GM12878 (cell line): ENCODE data around the gene SLC23A1. TPM values are rescaled to one million over a fixed set of nuclear protein-coding genes. Genes with fewer than 3 reads are reported as not detected.

Experiments used
- ATAC-seq: fragments of 200-7000 bp; cut with Tn5 transposase; 3 replicates; pipeline ENCODE4 v1.9.1; 2020; ENCODE audit warnings: mild to moderate bottlenecking, moderate library complexity
- BruUV-seq: library from RNA; stranded (reverse); fragments of 400-500 nt; replicated peaks from 2 replicates; lab custom pipeline; 2021; lab: Mats Ljungman, UMichigan
- CTCF ChIA-PET: fragments of 300-600 bp; sonication (Branson Sonifier 250); formaldehyde crosslinking; extraction: SDS; loops from one replicate; lab custom pipeline; 2021; ENCODE audit warnings: inconsistent platforms; lab: Yijun Ruan, JAX
- POLR2A ChIA-PET: fragments of 350-600 bp; formaldehyde crosslinking; extraction: SDS; loops from one replicate; lab custom pipeline; 2021; ENCODE audit warnings: inconsistent platforms; lab: Charles Lee
- RAD21 ChIA-PET: fragments of 300-600 bp; sonication (Branson Sonifier 250); formaldehyde crosslinking; loops from one replicate; lab custom pipeline; 2023; ENCODE audit warnings: antibody characterized with exemption; ENCODE audit not compliant: unreplicated experiment; lab: Charles Lee
- SMC1A ChIA-PET: fragments of 300-600 bp; sonication (Branson Sonifier 250); formaldehyde crosslinking; loops from one replicate; lab custom pipeline; 2023; ENCODE audit not compliant: unreplicated experiment, uncharacterized antibody; lab: Charles Lee
- DNase-seq: peaks from one replicate; pipeline ENCODE4 v3.0.0-alpha.2; 2011; ENCODE audit warnings: low read depth, low spot score
- FAIRE-seq: peaks from 3 replicates; lab custom pipeline; 2011; peaks lifted over from hg19 to GRCh38; lab: Jason Lieb, UNC
- H2AFZ ChIP-seq: 2 replicates; pipeline ENCODE4 v1.6.0; 2011; ENCODE audit warnings: low read depth, low read length, control low read depth; ENCODE audit not compliant: control insufficient read depth
- H3K27ac ChIP-seq: 2 replicates; pipeline ENCODE4 v1.5.1; 2011; ENCODE audit warnings: control low read depth; ENCODE audit not compliant: control insufficient read depth, insufficient read depth
- H3K27me3 ChIP-seq, 2 experiments: replicated peaks in 1 of 2; 2 replicates each; pipeline versions ENCODE4 v1.6.0 to v1.6.1; 2011; ENCODE audit warnings: low read length in 1 of 2; ENCODE audit not compliant: control insufficient read depth in 2 of 2, insufficient read depth in 2 of 2
- H3K36me3 ChIP-seq, 2 experiments: 2 replicates each; pipeline ENCODE4 v1.5.1; 2011; ENCODE audit warnings: low read length in 1 of 2; ENCODE audit not compliant: control insufficient read depth in 2 of 2, insufficient read depth in 2 of 2
- H3K4me1 ChIP-seq: 2 replicates; pipeline ENCODE4 v1.6.1; 2011; ENCODE audit warnings: mild to moderate bottlenecking, low read length, moderate library complexity, mixed read lengths; ENCODE audit not compliant: control insufficient read depth, insufficient read depth
- H3K4me2 ChIP-seq: 2 replicates; pipeline ENCODE4 v1.6.0; 2011; ENCODE audit warnings: control low read depth; ENCODE audit not compliant: control insufficient read depth, insufficient read depth
- H3K4me3 ChIP-seq: fragments of 200-600 bp; sonication (generic); 2 replicates; pipeline ENCODE4 v1.5.1; 2016
- H3K79me2 ChIP-seq: 2 replicates; pipeline ENCODE4 v1.6.0; 2011; ENCODE audit warnings: low read length; ENCODE audit not compliant: control insufficient read depth, insufficient read depth
- H3K9ac ChIP-seq: 2 replicates; pipeline ENCODE4 v1.8.0; 2011; ENCODE audit warnings: low read length, control low read depth, mixed read lengths; ENCODE audit not compliant: control insufficient read depth, insufficient read depth
- H3K9me3 ChIP-seq: replicated peaks from 3 replicates; pipeline ENCODE4 v1.5.1; 2011; ENCODE audit warnings: mild to moderate bottlenecking, low read length; ENCODE audit not compliant: control insufficient read depth, insufficient read depth
- H4K20me1 ChIP-seq: 2 replicates; pipeline ENCODE4 v1.6.0; 2011; ENCODE audit not compliant: control insufficient read depth, insufficient read depth
- BMI1 ChIP-seq: fragments of 450-650 bp; IDR thresholded peaks from 2 replicates; pipeline ENCODE4 v1.6.1; 2016; ENCODE audit warnings: mild to moderate bottlenecking, moderate library complexity, borderline replicate concordance
- IKZF1 ChIP-seq: fragments of 450-650 bp; conservative IDR thresholded peaks from 2 replicates; pipeline ENCODE4 v1.6.1; 2017; ENCODE audit warnings: antibody characterized with exemption, mild to moderate bottlenecking
- MEF2B ChIP-seq: fragments of 450-650 bp; IDR thresholded peaks from 2 replicates; pipeline ENCODE4 v1.6.1; 2018; ENCODE audit warnings: mild to moderate bottlenecking, moderate library complexity; ENCODE audit not compliant: partially characterized antibody, poor library complexity, severe bottlenecking
- MLLT1 ChIP-seq: fragments of 450-650 bp; IDR thresholded peaks from 2 replicates; pipeline ENCODE4 v1.6.1; 2016; ENCODE audit warnings: mild to moderate bottlenecking
- NFYA ChIP-seq: IDR thresholded peaks from 2 replicates; pipeline ENCODE4 v1.6.1; 2011; ENCODE audit warnings: low read depth, mild to moderate bottlenecking, low read length, improper control_type of control experiment, borderline replicate concordance
- NR2F1 ChIP-seq: fragments of 450-650 bp; conservative IDR thresholded peaks from 2 replicates; pipeline ENCODE4 v1.6.1; 2017; ENCODE audit warnings: mild to moderate bottlenecking
- SP1 ChIP-seq: IDR thresholded peaks from one replicate; pipeline ENCODE4 v1.6.1; 2011; ENCODE audit warnings: low read depth, low read length
- SRF ChIP-seq, 2 experiments: IDR thresholded peaks; 2 replicates each; pipeline ENCODE4 v1.6.1; 2011; ENCODE audit warnings: low read depth in 2 of 2, low read length in 2 of 2, mild to moderate bottlenecking in 1 of 2, moderate library complexity in 1 of 2
- YY1 ChIP-seq: IDR thresholded peaks from 2 replicates; pipeline ENCODE4 v1.6.1; 2011; ENCODE audit warnings: low read depth, mild to moderate bottlenecking, low read length
- ZNF274 ChIP-seq: IDR thresholded peaks from one replicate; pipeline ENCODE4 v1.8.0; 2011; ENCODE audit not compliant: insufficient read length, insufficient read depth
- WGBS: methylation state at CpG from one replicate; pipeline ENCODE4 v1.1.6; 2016; ENCODE audit warnings: low lambda C conversion rate; ENCODE audit not compliant: insufficient replicate concordance, insufficient coverage; ENCODE audit errors: missing lambda C conversion rate; 5-methylcytosine and 5-hydroxymethylcytosine counted together
- in situ Hi-C: fragments of 300-500 bp; cut with MboI; formaldehyde crosslinking; loops from 9 replicates; pipeline ENCODE4 v1.14.3; 2018; ENCODE audit warnings: mixed read lengths
- intact Hi-C: fragments of 100-400 bp; cut with micrococcal nuclease; formaldehyde crosslinking; loops from one replicate; pipeline ENCODE4 v1.14.2; 2022; ENCODE audit not compliant: unreplicated experiment
- polyA plus RNA-seq, 11 experiments: library from polyadenylated mRNA; depleted of rRNA in 4 of 11; unstranded in 6 of 11; stranded (reverse) in 5 of 11; fragments of >200 nt; fragmentation: Nextera tagmentation in 4 of 11; fragmentation: Illumina TruSeq in 1 of 11; extraction: Ambion mirVana in 4 of 11; extraction: Trizol in 1 of 11; gene quantifications; 1 replicate in 1 of 11; 2 replicates in 10 of 11; pipeline versions ENCODE4 v1.2.1 to v1.2.3, GENCODE V29; 2011 to 2016; ENCODE audit warnings: inconsistent platforms in 2 of 11, missing spikeins in 2 of 11, low read depth in 1 of 11
- total RNA-seq, 4 experiments: library from RNA; depleted of rRNA in 3 of 4; stranded (reverse); fragments of >200 nt in 3 of 4; fragmentation: Illumina TruSeq in 1 of 4; extraction: Trizol in 1 of 4; gene quantifications; 2 replicates each; pipeline versions ENCODE4 v1.2.1 to v1.2.3, GENCODE V29; 2013 to 2021
- TF ChIP-seq, protein P1 (sequence below): fragments of 150-350 bp; IDR thresholded peaks from 2 replicates; pipeline ENCODE4 v1.6.1; 2014; ENCODE audit warnings: mild to moderate bottlenecking, low read depth, low read length

Gene SLC23A1
- total and polyA plus RNA-seq, 10 of the 15 experiments (the other 5 are each of a cell fraction or from before 2014, with no cell fraction given) = 0.35 to 4.7 (median 1.6) TPM

- peaks cover 39% of the 10 kb centered on the region for H3K4me1 ChIP-seq
- in situ Hi-C loops (no loop called here), intact Hi-C loops (no loop called here)
- H3K4me2 ChIP-seq = no peak overlapping the region
- no peak overlapping the region for H3K27ac ChIP-seq
- no peaks in the 10 kb centered on the region for H3K27me3 ChIP-seq
- FAIRE-seq (no peak), DNase-seq (no peak), ATAC-seq (no peak)
- no TSS peak for BruUV-seq
- POLR2A ChIA-PET = interaction anchor here (0.6 to 1.4 kb wide), 6 partner anchors 9 to 306 kb away, joined by 3 to 5 read pairs (median 3); no protein-coding TSS in a partner anchor
- no peaks in the 10 kb centered on the region for H4K20me1 ChIP-seq
- 100% methylated on average over 8 of the region's 8 CpGs for WGBS
- H3K4me3 ChIP-seq = no peak overlapping the region
- H3K79me2 ChIP-seq = peaks cover 43% of the 10 kb centered on the region
- H2AFZ ChIP-seq = no peak overlapping the region
- H3K9ac ChIP-seq = no peak overlapping the region
- peaks cover 0 to 7% of the 10 kb centered on the region in 2 experiments; a peak in 1 of 4 replicates for H3K36me3 ChIP-seq
- RAD21 ChIA-PET = interaction anchor here (1.5 kb wide), 1 partner anchor 145 kb away, joined by 4 read pairs; no protein-coding TSS in a partner anchor
- no peak for TF ChIP-seq SP1
- TF ChIP-seq ZNF274 = no peak
- TF ChIP-seq IKZF1 = no peak
- TF ChIP-seq YY1 = 0 out of 2 replicates have a peak, but pooled peaks have one; percentile 34
- no peaks in the 10 kb centered on the region; the same call in 2 of the 3 replicates for H3K9me3 ChIP-seq
- CTCF ChIA-PET = interaction anchor here (0.6 to 1.8 kb wide), 3 partner anchors 26 to 117 kb away, joined by 3 to 9 read pairs (median 3); no protein-coding TSS in a partner anchor
- SMC1A ChIA-PET = interaction anchor here (1.1 to 3.9 kb wide), 5 partner anchors 10 to 128 kb away, joined by 3 to 15 read pairs (median 3); no protein-coding TSS in a partner anchor
Observed at GRCh38 chr5:139396691-139397090, 13.6 kb upstream of the SLC23A1 start.

DNA sequence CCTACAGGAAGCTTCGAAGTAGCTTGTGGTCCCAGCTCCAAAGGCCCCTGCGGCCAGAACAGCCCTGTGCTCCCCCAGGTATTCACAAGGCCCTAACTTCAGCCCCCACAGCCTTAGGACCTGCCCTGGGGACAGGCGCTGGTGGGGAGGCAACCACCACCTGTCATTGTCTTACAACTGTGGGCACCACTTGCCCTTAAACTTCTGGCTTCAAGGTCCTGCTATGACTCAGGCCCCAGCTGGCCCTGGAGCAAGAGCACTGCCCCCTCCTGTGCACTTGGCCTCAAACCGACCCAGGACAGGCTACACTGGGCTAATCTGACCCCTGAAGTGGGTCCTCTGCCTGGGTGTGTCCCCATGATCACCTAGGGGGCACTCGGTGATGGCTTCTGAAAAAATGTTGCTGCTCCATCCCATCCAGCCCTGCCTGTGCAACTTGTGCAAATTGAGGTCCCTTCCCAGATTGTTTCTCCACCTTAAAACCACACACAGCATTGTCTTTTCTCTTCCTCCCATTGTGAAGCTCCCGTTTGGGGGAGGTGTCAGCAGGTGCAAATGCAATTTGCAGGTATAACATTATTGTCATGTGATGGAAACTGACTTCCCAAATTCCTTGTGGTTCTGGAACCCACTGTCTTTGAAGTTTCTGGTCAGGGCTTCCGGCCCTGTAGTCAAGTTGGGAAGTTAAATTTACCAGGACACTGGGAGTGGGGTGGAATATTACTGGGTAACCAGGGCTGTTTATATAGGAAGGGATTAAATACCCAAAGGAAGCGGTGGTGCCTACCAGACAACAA is 12.9 kb upstream of the SLC23A1 start:
- POLR2A ChIA-PET = interaction anchor here (0.7 to 1.4 kb wide), 7 partner anchors 9 to 120 kb away, joined by 3 to 5 read pairs (median 3); no protein-coding TSS in a partner anchor
- Histone ChIP-seq H3K4me2 (peak overlapping the region; percentile 73), H3K9me3 (no peaks in the 10 kb centered on the region; the same call in 2 of the 3 replicates), H3K36me3 (peaks cover 0 to 7% of the 10 kb centered on the region in 2 experiments; a peak in 1 of 4 replicates), H3K4me3 (peak overlapping the region; percentile 30; the same call in 1 of the 2 replicates), H4K20me1 (no peaks in the 10 kb centered on the region), H3K9ac (no peak overlapping the region; the same call in 1 of the 2 replicates), H3K27me3 (no peaks in the 10 kb centered on the region), H2AFZ (no peak overlapping the region), H3K27ac (peak overlapping the region; percentile 38), H3K79me2 (peaks cover 50% of the 10 kb centered on the region), H3K4me1 (peaks cover 45% of the 10 kb centered on the region)
- ATAC-seq (peak; percentile 14), FAIRE-seq (no peak), DNase-seq (no peak)
- CTCF ChIA-PET = interaction anchor here (0.7 to 1.9 kb wide), 10 partner anchors 8 to 236 kb away, joined by 3 to 10 read pairs (median 3); partner anchors contain the start of gene SPATA24
- RAD21 ChIA-PET = interaction anchor here (0.6 to 2.2 kb wide), 7 partner anchors 18 to 145 kb away, joined by 3 to 14 read pairs (median 4); no protein-coding TSS in a partner anchor
- BruUV-seq = no TSS peak
- SMC1A ChIA-PET = interaction anchor here (0.5 to 3.9 kb wide), 10 partner anchors 10 to 252 kb away, joined by 3 to 15 read pairs (median 3); no protein-coding TSS in a partner anchor
- in situ Hi-C loops = no loop called here
- WGBS = 47% methylated on average over 8 of the region's 8 CpGs
- intact Hi-C loops = no loop called here
- TF ChIP-seq NR2F1 = peak; percentile 60; the same call in 1 of the 2 replicates
- no peak for TF ChIP-seq SRF (IDR thresholded peaks at IDR 0.05; ENCODE audit: low read depth in 2 of 2, low read length in 2 of 2)
- TF ChIP-seq BMI1 = no peak
- no peak for TF ChIP-seq MLLT1
- no peak for TF ChIP-seq MEF2B
- TF ChIP-seq NFYA = no peak
- TF ChIP-seq, protein P1, sequence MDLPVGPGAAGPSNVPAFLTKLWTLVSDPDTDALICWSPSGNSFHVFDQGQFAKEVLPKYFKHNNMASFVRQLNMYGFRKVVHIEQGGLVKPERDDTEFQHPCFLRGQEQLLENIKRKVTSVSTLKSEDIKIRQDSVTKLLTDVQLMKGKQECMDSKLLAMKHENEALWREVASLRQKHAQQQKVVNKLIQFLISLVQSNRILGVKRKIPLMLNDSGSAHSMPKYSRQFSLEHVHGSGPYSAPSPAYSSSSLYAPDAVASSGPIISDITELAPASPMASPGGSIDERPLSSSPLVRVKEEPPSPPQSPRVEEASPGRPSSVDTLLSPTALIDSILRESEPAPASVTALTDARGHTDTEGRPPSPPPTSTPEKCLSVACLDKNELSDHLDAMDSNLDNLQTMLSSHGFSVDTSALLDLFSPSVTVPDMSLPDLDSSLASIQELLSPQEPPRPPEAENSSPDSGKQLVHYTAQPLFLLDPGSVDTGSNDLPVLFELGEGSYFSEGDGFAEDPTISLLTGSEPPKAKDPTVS = no peak
